GM18508 (cell line): ENCODE data around the gene DNAJC1.
"Not testable (repeated sequence)": the region's sequence is repeated elsewhere in the genome, so short reads cannot be mapped to it uniquely, and the experiment has no call there.

Experiments
- ATAC-seq: cut with Tn5 transposase; IDR thresholded peaks from one replicate; pipeline ENCODE4 v1.9.1; 2021; ENCODE audit warnings: moderate number of reproducible peaks; ENCODE audit not compliant: insufficient read depth, unreplicated experiment

DNAJC1 gene

DNA sequence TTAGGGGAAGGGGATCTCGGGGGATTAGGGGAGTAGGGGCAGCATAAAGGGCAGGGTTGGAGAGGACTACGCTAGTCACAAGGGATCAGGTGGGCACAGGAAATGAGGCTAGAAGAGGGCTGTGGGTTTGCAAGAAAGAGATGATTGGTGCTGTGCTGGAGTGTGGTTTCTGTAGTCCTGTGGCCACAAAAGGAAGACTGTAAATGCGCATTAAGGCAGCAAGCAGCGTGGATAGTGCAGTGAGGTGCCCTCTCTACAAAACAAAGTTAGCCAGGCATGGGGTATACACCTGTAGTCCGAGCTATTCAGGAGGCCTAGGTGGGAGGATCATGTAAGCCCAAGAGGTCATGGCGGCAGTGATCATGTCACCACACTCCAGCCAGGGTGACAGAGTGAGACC is 257.4 kb downstream of the DNAJC1 start:
- no peak for ATAC-seq

DNA sequence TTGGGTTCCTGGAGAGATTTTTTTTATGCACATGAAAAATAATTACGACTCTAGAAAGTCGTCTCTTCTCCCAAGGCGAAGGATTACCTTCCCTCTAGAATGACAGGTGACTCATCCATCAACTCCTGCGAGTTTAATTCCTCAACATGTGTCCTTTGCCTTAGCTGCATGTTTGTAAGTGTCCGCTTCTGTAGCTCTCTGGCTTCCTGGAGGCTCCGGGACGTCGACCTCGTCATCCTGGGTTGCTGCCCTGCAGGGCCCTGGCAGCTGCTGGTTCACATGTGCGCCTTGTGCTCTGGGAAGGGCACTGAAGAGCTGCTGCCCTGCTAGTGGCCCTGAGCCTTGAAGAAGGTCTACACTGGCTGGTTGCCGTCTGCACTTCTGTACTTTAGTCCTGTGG is 259.3 kb downstream of the DNAJC1 start:
- no peak for ATAC-seq

DNA sequence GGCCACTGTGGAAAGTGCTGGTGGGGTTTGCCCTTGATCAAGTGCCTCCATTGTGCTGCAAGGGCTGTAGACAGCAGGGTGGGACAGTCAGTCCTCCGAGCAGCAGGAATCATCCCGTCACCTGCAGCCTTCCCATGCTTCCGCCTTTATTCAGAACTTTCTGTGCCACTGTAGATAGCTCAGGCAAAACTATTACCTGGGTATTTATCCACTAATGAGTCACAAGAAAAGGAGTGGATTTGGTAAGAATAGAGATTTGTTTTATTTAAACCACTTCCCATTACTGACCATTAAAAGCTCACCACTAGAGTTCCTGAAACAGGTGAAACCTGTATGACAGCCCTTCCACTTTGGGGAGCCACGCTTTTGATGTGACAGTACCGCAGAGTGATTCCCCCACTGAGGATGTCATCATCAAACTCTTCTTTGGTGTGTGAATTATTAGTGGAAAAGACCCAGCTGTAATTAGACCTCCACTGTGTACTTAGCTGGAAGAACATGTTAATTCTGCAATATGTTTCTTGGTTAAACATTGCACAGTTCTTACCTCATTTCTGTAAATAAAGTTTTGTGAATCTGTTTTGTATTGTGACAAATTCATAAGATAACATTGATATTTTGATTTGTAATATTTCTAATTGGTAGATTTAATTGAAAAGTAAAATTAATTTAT is 260.7 kb downstream of the DNAJC1 start:
- no peak for ATAC-seq

DNA sequence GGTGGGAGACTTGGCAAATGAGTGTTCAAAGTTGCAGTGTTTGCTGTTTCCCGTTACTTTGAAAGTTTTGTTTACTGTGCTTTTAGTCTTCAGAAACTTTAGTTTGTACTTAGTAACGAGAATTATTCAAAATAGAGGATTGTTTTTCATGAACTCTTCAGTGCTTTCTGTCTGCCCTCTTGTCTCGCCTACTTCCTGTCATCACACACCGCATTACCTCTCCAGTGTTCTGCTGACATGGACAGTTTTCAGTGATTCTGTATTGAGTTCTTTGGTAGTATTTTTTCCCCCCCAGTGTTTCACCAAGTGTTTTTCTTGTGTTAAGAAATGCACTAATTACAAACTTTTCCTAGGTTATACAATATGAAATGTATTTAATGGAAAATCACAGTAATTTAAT is 262.5 kb downstream of the DNAJC1 start:
- no peak for ATAC-seq

DNA sequence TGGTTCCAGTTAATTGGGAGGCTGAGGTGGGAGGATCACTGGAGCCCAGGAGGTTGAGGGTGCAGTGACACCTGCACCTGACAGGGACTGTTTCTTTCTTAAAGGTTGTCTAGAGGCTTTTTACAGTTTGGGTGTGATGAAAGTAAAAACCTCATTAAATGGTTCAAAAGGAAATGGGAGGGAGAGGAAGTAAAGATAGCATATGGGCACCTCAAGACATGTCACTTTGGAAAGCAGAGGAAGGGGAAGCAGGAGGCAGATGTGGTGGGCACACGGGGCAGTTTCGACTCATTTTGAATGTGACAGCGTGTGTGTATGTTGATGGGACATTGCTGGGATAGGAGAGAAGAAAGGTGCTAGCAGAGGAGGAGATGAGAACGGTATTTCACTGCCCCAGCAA is 266.4 kb downstream of the DNAJC1 start:
- no peak for ATAC-seq

DNA sequence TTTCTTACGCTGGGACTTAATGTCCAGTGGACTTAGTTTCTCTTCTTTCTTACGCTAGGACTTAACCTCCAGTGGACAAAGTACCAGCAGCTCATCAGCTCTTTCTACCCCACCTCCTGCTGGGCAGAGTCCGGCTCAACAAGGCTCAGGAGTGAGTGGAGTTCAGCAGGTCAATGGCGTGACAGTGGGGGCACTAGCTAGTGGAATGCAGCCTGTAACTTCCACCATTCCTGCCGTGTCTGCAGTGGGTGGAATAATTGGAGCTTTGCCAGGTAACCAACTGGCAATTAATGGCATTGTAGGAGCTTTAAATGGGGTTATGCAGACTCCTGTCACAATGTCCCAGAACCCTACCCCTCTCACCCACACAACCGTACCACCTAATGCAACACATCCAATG is 269.8 kb downstream of the DNAJC1 start:
- ATAC-seq, result no peak

DNA sequence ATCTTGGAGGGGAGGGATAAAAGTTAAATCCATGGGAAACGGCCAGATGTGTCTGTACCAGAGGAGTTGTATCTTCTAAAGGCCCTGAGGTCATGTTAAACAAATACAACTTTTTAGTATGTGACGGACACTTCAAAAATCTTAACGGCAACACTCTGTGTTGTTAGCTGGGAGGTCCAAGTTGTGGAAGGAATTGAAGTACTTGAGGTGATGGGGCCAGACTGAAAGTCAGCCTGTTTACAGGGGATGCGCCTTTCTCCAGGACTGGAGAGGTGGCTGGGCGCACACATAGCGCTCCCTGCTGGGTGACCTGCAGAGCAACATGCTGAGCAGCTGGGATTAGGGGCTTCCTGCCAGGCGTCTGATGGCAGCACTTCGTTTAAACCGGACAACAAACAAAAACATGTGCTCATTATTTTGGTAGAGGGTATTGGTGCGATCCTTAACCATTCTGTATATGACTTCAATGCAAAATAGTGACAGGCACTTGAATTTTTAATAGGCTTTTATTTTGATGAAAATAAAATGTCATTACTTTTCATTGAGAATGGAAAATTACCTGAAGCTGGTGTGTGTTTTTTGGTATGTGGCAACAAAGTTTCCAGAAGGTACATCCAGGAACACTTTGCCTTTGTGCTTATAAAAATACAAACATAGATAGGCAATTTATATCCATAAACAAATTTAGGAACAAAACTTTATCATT is 271.3 kb downstream of the DNAJC1 start:
- no peak for ATAC-seq

DNA sequence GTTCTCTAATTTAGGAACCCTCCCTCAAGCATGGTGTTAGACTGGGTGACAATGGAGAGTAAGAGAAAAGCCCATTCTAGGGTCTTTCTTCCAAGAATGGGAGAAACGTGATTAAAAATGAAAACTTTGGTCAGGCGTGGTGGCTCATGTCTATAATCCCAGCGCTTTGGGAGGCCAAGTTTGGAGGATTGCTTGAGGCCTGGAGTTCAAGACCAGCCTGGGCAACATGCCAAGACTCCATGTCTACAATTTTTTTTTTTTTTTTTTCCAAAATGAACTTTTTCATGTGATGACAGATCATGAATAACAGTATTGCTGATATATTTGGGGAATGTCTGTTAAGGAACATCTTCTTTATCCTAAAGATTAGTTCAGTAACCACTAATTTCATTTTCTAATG is 274.9 kb downstream of the DNAJC1 start:
- no peak for ATAC-seq

DNA sequence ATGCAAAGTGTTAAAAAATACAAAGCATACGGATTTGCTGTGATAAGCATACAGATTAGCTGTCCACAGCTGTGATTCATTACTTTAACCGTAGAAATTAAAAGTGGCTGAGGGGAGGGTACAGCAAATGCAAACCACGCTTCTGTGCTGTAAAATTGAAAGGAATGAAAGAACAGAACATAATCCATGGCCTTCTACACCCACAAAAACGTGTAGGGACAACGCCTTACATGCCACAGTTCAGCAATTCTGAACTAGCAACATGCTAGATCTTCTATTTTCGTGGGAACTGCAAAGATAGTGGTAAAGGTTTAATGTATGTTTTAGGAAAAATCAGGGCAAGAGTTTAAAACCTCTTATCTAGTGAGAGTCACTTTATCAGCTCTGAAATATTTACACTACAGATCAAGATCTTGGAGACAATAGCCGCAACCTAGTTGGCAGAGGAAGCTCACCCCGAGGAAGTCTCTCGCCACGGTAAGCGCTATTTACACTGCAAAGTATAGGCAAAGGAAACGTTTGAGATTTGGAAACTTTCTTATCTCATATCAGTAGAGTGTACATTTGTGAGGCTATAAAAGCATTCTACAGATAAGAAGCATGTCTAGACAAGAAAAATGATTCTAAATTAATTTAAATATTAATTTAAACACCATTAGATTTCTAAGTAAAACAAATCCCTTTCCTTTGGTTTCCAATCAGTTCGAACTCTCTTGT is 275.9 kb downstream of the DNAJC1 start:
- ATAC-seq, result no peak

DNA sequence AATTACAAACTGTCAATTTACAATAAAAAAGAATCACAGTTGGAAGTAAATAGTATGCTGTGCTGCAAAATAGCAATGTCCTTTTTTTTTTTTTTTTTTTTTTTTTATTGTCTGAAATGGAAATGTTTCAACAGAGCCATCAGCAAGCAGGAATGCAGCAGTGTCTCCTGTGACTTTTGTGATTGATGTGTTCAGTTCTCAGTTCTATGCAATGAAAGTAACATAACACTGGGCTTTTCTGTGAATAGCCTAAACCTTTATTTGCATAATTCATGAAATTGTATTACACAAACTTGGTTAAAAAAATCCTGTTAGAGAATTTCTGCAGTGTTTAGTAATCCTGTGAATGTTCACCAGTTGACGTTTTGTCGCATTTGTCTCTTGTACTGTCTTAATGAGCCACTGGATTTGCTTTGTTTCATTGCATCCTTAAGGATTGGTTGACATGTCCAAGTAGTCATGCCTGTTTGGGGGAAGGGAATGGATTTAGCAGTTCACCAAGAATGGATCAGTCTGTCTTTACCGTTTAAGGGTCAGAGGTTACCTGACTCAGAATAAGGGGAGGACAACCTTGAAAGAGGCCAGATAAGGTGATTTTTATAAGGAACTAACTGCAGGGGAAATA is 276.8 kb downstream of the DNAJC1 start:
- no peak for ATAC-seq

DNA sequence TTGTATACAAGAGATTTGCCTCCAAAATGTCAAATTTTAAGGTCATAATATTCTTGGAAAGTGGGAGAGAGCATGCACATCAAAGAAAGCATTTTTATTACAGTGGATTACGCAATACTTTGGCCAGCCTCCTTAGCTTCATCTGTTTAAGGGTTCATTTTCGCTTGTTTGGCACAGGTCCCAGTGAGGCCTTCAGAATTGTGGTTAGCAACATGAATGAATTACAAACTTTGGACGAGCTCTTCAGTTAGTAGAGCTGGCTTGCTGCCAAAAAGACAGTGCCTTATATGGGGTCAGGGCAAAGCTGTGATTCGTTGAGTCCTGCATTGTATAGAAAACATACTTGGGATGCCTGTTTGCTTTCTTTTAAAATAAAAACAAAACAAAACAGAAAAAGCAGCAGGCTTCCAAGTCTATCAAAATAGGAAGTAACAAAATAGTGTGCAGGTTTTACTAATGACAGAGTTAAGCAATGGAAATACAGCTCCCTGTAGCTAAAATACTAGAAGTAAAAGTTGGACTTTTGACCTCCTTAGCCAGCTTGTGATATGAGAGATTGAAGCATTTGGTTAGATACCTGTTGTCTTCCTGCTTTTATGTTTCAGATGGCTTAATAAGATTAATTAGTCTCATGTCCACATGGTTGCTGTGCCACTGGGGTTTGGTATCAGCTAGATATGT is 278.7 kb downstream of the DNAJC1 start:
- peak; percentile 87 for ATAC-seq

DNA sequence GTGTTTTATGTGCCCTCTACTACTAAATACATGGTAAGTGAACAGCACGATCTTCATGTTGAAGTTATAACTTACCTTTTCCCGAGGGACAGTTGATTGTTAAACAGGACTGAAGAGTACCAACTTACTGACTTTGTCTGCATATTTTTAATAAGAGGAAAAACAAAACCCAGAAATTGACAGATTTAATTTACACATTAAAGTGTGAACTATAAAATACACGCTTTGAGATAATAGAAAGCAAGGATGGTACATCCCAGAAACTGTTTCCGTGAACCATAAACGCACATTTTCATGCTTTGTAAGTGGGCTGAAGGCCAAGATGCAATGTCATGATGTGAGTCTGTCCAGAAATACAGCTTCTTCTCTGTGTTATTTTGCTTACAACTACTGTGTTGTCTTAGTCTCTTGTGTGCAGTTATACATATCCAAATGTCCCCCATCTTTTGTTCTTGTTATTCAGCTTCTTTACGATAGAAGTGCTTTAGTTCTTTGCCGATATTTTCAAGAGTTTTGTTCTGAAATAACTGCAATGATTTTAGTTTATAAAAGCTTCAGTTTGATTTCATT is 279.4 kb downstream of the DNAJC1 start:
- ATAC-seq, result no peak

DNA sequence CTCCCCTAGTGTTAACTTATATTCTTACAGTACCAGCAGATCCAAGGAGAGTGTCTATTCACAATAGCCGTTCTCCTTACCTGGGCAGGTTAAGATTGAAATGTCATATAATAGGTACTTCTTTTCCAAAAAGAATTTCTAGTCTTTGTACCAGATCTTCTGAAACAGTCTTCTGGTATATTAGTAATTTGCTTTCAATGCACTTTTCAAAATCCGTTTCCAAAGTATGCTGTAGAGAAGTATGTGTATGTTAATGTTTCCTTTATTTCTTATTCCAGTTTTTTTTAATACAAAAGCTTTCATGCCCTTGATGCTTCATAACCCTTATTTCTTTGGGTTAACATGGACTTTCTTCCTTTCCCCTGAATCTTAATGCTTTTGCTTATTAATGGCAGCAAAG is 281.3 kb downstream of the DNAJC1 start:
- ATAC-seq, result no peak

DNA sequence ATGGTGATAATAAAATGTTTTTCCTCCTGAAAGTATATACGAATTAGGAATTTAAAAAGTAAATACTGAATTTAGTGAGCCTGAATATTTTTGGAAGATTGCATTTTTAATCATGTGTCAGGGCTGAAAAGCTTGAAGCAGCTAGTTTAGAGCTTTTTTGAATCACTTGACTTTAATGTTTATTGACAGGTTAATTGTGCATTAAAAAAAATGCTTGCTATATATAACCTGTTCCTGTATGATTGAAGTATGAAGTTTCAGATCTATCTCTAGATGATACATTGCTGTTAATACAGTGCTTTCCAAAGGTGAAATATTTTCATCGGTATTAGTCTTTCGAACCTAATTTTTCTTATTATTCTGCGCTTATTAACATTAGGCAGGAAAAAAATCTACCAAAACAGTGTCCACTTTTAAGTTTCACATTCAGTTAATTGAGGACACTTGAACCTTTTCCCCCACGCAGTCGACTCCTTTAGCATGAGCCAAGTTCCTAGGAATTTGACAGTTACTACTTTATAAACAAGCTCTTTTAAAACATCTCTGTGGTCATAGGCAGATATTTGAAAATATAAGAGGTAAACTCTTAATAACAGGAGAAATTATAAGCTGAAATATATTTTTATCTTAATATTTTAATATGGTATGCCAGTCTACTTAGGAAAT is 282.4 kb downstream of the DNAJC1 start:
- ATAC-seq, result no peak

DNA sequence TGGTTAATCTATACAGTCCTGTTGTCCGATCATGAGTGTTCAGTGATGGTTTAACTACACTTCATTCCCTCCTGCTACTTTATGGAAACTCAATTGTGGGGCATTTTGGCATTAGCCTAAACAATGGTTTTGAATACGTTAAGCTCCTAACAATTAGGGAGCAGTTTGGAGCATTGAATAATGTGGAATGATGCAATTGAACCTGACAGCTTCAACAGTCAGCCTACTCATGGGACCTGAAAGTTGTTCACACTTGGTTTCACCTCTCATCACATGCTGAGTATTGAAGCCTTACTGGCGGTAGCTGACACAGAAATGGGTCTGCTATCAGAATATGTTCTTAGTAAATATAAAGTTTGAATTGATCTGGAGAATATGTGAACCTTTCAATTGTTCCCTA is 283.4 kb downstream of the DNAJC1 start:
- ATAC-seq, result no peak

DNA sequence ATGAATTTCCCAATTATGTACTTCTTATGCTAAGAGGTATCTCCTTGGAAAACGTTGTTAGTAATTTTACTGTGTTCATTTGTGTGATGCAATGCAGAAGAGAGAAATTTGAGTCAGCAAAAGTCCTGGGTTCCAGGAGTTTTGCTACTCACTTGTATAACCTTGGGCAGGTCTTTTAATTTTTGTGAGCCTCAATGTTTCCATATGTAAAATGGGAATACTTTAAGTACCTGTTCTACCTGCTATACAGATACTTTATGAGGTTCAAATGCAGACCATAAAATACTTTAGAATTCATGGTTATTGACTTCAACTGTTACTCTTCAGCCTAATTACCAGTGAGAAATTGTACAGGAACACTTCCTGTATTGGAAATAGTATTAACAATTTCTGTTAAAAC is 284.0 kb downstream of the DNAJC1 start:
- no peak for ATAC-seq

DNA sequence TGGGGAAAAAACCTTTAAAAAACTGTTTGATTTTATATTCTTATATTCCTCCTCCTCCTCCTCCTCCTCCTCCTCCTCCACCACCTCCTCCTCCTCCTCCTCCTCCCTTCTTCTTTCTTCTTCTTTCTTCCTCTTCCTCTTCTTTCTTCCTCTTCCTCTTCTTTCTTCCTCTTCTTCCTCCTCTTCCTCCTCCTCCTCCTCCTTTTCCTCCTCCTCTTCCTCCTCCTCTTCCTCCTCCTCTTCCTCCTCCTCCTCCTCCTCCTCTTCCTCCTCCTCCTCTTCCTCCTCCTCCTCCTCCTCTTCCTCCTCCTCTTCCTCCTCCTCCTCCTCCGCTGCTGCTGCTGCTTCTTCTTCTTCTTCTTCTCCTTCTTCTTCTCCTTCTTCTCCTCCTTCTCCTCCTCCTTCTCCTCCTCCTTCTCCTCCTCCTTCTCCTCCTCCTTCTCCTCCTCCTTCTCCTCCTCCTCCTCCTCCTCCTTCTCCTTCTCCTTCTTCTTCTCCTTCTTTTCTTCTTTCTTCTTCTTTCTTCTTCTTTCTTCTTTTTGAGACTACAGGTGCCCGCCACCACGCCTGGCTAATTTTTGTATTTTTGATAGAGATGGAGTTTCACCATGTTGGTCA is 286.0 kb downstream of the DNAJC1 start:
- ATAC-seq, result not testable (repeated sequence)

DNA sequence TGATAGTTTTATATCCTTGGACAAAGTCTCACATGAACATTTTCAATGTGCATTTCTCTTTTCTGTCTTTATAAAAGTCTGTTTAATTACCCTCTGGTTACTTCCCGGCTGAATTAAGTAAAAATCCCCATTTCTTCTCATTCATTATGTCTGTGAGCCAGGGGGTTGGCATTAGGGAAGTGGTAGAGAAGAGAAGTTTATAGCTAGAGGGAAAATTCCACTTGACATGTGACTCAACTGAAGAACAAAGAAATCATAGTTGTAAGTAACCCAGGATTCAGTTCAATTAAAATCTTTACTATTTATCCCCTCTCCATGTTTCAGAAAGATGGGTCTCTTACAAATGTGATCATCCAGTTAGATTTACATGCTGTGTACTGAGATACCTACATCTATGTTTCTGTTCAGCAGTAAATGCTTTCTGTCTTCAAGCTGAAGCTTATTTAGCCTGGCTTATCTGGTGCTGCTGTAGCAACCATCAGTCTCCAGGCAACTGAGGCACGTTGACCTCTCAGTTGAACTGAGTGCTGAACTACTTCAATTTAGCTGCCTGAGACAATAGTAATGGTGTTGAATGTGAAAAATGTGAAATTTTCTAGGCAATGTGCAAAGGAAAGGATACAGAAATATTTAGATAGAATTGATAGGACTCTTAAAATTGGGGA is 287.9 kb downstream of the DNAJC1 start:
- ATAC-seq, result no peak

DNA sequence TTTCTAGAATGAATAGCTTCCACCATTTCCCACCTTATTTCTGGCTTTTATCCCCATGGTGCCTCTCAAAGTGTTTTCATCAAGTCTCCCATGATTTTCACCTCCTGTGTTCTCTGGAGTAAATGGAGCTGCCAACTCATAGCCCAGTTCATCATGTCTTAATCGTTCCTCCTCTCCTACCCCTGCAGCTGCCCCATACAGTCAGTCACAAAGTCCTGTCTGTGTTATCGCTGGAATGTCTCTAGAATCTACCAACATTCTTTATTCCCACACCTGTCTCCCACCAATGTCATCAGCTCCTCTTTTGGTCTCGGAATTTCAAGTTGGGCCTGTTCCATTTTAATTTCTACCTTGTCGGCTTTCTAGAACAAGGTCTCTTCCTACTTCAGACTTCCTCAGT is 290.6 kb downstream of the DNAJC1 start:
- no peak for ATAC-seq
